GM18505 (cell line): Measurements from ENCODE around the gene RAPSN.

Experiments
- ATAC-seq: cut with Tn5 transposase; IDR thresholded peaks from one replicate; pipeline ENCODE4 v1.9.1; 2021; ENCODE audit not compliant: unreplicated experiment
- POLR2A ChIP-seq: IDR thresholded peaks from 4 replicates; pipeline ENCODE4 v1.6.1; 2011; ENCODE audit warnings: borderline replicate concordance; ENCODE audit not compliant: insufficient read depth, insufficient read length; ENCODE audit errors: extremely low read depth

RAPSN gene

GRCh38 chr11:47393163-47394049 lies 55.5 kb downstream of the RAPSN start:
- TF ChIP-seq POLR2A, result no peak
- no peak for ATAC-seq

GRCh38 chr11:47392546-47393162 lies 56.3 kb downstream of the RAPSN start:
- ATAC-seq, result no peak
- no peak for TF ChIP-seq POLR2A

- no peak for TF ChIP-seq POLR2A
- no peak for ATAC-seq
These were observed 57.1 kb downstream of the RAPSN start for GRCh38 chr11:47391711-47392432.

DNA sequence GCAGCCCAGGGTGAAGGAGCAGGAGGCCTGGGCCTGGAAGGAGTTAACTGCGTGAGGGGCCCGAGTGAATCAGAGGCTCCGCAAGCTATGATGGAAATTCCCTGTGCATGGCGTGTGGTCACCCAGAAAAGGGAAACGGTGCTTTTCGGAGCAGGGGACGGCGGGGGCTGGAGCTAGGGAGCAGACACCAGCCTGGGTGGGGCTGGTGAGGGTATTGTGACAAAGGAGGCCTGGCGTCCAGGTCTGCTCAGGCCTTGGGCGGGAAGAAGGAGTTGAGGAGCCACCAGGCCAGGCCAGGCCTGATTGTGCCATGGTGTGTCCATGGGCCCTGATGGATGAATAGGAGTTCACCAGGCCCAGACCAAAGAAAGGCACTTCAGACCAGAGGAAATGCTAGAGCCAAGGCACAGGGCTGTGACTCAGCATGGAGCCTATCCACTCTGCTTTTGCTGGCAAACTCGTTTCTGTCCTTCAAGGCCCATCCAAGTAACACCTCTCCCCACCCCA lies 57.8 kb downstream of the RAPSN start:
- no peak for TF ChIP-seq POLR2A
- ATAC-seq, result no peak

DNA sequence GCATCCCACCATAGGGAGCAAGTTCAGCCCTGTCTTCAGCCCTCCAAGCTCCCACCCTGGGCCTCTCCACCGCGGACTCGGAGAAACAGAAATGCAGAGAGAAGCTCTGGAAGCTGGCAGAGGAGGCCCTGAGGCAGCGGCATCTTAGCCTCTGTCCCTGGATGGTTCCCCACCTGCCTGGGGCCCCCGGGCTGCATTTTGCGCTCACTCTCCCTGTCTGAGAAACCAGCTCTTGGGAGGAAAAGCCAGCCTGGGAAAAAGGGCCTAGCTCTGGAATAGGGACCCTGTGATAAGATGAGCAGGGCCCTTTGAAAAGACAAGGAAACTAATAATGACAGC lies 58.5 kb downstream of the RAPSN start:
- TF ChIP-seq POLR2A, result no peak
- no peak for ATAC-seq

GRCh38 chr11:47389577-47390421 lies 59.1 kb downstream of the RAPSN start:
- TF ChIP-seq POLR2A, result no peak
- no peak for ATAC-seq

- ATAC-seq, result no peak
- no peak for TF ChIP-seq POLR2A
These were observed 60.0 kb downstream of the RAPSN start for GRCh38 chr11:47388697-47389576.

- no peak for TF ChIP-seq POLR2A
- ATAC-seq, result no peak
These were observed 60.8 kb downstream of the RAPSN start for GRCh38 chr11:47387944-47388696.
